Measurements from ENCODE around the gene SPOCK2. TPM values are rescaled to one million over a fixed set of nuclear protein-coding genes. Genes with fewer than 3 reads are reported as not detected.

Gene SPOCK2
- total and polyA plus RNA-seq, 2 of the 13 experiments (the other 11 are each of a cell fraction or from before 2014, with no cell fraction given): 8.6 to 30.6 TPM

GRCh38 chr10:72068901-72069446, 19.4 kb downstream of the SPOCK2 start (continued):
- TF ChIP-seq ZNF609 (CRISPR knock-in tag; IDR thresholded peaks at IDR 0.05; ENCODE audit: borderline replicate concordance): peak; percentile 73; the same call in 1 of the 2 replicates
- peak in 1 of 2 experiments; percentile 40; a peak in 1 of 4 replicates for TF ChIP-seq EP300 (IDR thresholded peaks at IDR 0.05; ENCODE audit: low read depth in 2 of 2, low read length in 2 of 2)
- TF ChIP-seq EP300 (CRISPR knock-in tag; IDR thresholded peaks at IDR 0.05; ENCODE audit: borderline replicate concordance): peak; percentile 39; the same call in 1 of the 2 replicates
- 0 out of 2 replicates have a peak, but pooled peaks have one; percentile 68 for TF ChIP-seq FOXO1 (CRISPR knock-in tag; IDR thresholded peaks at IDR 0.05)
- peak; percentile 96 for TF ChIP-seq ZNF687 (CRISPR knock-in tag; IDR thresholded peaks at IDR 0.05)
- 0 out of 2 replicates have a peak, but pooled peaks have one; percentile 18 for TF ChIP-seq KDM1A (CRISPR knock-in tag; IDR thresholded peaks at IDR 0.05)
- TF ChIP-seq ZNF619 (CRISPR knock-in tag; IDR thresholded peaks at IDR 0.05): no peak
- TF ChIP-seq, protein P1, sequence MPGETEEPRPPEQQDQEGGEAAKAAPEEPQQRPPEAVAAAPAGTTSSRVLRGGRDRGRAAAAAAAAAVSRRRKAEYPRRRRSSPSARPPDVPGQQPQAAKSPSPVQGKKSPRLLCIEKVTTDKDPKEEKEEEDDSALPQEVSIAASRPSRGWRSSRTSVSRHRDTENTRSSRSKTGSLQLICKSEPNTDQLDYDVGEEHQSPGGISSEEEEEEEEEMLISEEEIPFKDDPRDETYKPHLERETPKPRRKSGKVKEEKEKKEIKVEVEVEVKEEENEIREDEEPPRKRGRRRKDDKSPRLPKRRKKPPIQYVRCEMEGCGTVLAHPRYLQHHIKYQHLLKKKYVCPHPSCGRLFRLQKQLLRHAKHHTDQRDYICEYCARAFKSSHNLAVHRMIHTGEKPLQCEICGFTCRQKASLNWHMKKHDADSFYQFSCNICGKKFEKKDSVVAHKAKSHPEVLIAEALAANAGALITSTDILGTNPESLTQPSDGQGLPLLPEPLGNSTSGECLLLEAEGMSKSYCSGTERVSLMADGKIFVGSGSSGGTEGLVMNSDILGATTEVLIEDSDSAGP (CRISPR knock-in tag; IDR thresholded peaks at IDR 0.05; ENCODE audit: borderline replicate concordance): peak; percentile 51
- TF ChIP-seq HNF4G (IDR thresholded peaks at IDR 0.05; ENCODE audit: borderline replicate concordance, low read depth, low read length): peak; percentile 52; the same call in 1 of the 2 replicates
- TF ChIP-seq HNF4G (CRISPR knock-in tag; IDR thresholded peaks at IDR 0.05; ENCODE audit: borderline replicate concordance, low read depth): peak; percentile 62; the same call in 1 of the 2 replicates
- peak; percentile 58; the same call in 1 of the 2 replicates for TF ChIP-seq TBX2 (CRISPR knock-in tag; IDR thresholded peaks at IDR 0.05; ENCODE audit: borderline replicate concordance)
- peak; percentile 55 for TF ChIP-seq ZNF644 (CRISPR knock-in tag; IDR thresholded peaks at IDR 0.05; ENCODE audit: low read depth)
- peak; percentile 64; the same call in 1 of the 2 replicates for TF ChIP-seq ZNF547 (CRISPR knock-in tag; IDR thresholded peaks at IDR 0.05)
- peak; percentile 45 for TF ChIP-seq YY1 (IDR thresholded peaks at IDR 0.05; ENCODE audit: insufficient read depth, insufficient replicate concordance, low read depth, low read length)
- peak; percentile 62; the same call in 1 of the 2 replicates for TF ChIP-seq HMG20A (CRISPR knock-in tag; IDR thresholded peaks at IDR 0.05; ENCODE audit: borderline replicate concordance)
- TF ChIP-seq ZBTB26 (CRISPR knock-in tag; IDR thresholded peaks at IDR 0.05; ENCODE audit: borderline replicate concordance): 0 out of 2 replicates have a peak, but pooled peaks have one; percentile 33
- peak; percentile 52; the same call in 1 of the 2 replicates for TF ChIP-seq ZNF614 (CRISPR knock-in tag; IDR thresholded peaks at IDR 0.05; ENCODE audit: borderline replicate concordance)

Measured in HepG2 (cell line).